GM12891 (cell line): ENCODE measurements around the gene TTC7B.

Experiments used
- POLR2A ChIP-seq: IDR thresholded peaks from 2 replicates; pipeline ENCODE4 v1.6.1; 2011; ENCODE audit warnings: low read depth, low read length, control low read depth
- TAF1 ChIP-seq: IDR thresholded peaks from 2 replicates; pipeline ENCODE4 v1.6.1; 2011; ENCODE audit warnings: low read depth, low read length, control low read depth

DNA sequence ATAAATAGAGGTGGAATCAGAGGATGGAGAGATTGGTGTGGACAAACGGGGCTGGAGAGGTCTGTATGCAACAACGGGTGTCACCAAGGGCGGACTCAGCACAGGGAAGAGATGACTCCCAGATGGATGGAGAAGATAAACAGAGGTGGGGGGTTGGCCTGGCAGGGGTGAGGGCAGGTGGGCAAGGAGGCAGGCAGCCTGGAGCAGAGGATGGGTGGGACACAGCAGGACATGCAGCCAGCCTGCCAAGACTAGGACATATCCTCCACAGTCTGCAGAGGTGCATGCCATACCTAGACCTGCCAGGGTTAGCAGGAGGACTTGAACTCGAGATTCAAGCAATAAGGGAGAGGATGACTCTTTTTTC is 56.2 kb downstream of the TTC7B start:
- TF ChIP-seq TAF1 = no peak
- TF ChIP-seq POLR2A = no peak
